GM12878 (cell line): ENCODE results near the gene MEG3. TPM values are rescaled to one million over a fixed set of nuclear protein-coding genes. Genes with fewer than 3 reads are reported as not detected.

ENCODE experiments used
- ATAC-seq: fragments of 200-7000 bp; cut with Tn5 transposase; 3 replicates; pipeline ENCODE4 v1.9.1; 2020; ENCODE audit warnings: mild to moderate bottlenecking, moderate library complexity
- BruUV-seq: library from RNA; stranded (reverse); fragments of 400-500 nt; replicated peaks from 2 replicates; lab custom pipeline; 2021; lab: Mats Ljungman, UMichigan
- CTCF ChIA-PET: fragments of 300-600 bp; sonication (Branson Sonifier 250); formaldehyde crosslinking; extraction: SDS; loops from one replicate; lab custom pipeline; 2021; ENCODE audit warnings: inconsistent platforms; lab: Yijun Ruan, JAX
- POLR2A ChIA-PET: fragments of 350-600 bp; formaldehyde crosslinking; extraction: SDS; loops from one replicate; lab custom pipeline; 2021; ENCODE audit warnings: inconsistent platforms; lab: Charles Lee
- RAD21 ChIA-PET: fragments of 300-600 bp; sonication (Branson Sonifier 250); formaldehyde crosslinking; loops from one replicate; lab custom pipeline; 2023; ENCODE audit warnings: antibody characterized with exemption; ENCODE audit not compliant: unreplicated experiment; lab: Charles Lee
- SMC1A ChIA-PET: fragments of 300-600 bp; sonication (Branson Sonifier 250); formaldehyde crosslinking; loops from one replicate; lab custom pipeline; 2023; ENCODE audit not compliant: unreplicated experiment, uncharacterized antibody; lab: Charles Lee
- DNase-seq: peaks from one replicate; pipeline ENCODE4 v3.0.0-alpha.2; 2011; ENCODE audit warnings: low read depth, low spot score
- FAIRE-seq: peaks from 3 replicates; lab custom pipeline; 2011; peaks lifted over from hg19 to GRCh38; lab: Jason Lieb, UNC
- H2AFZ ChIP-seq: 2 replicates; pipeline ENCODE4 v1.6.0; 2011; ENCODE audit warnings: low read depth, low read length, control low read depth; ENCODE audit not compliant: control insufficient read depth
- H3K27ac ChIP-seq: 2 replicates; pipeline ENCODE4 v1.5.1; 2011; ENCODE audit warnings: control low read depth; ENCODE audit not compliant: control insufficient read depth, insufficient read depth
- H3K27me3 ChIP-seq, 2 experiments: replicated peaks in 1 of 2; 2 replicates each; pipeline versions ENCODE4 v1.6.0 to v1.6.1; 2011; ENCODE audit warnings: low read length in 1 of 2; ENCODE audit not compliant: control insufficient read depth in 2 of 2, insufficient read depth in 2 of 2
- H3K36me3 ChIP-seq, 2 experiments: 2 replicates each; pipeline ENCODE4 v1.5.1; 2011; ENCODE audit warnings: low read length in 1 of 2; ENCODE audit not compliant: control insufficient read depth in 2 of 2, insufficient read depth in 2 of 2
- H3K4me1 ChIP-seq: 2 replicates; pipeline ENCODE4 v1.6.1; 2011; ENCODE audit warnings: mild to moderate bottlenecking, low read length, moderate library complexity, mixed read lengths; ENCODE audit not compliant: control insufficient read depth, insufficient read depth
- H3K4me2 ChIP-seq: 2 replicates; pipeline ENCODE4 v1.6.0; 2011; ENCODE audit warnings: control low read depth; ENCODE audit not compliant: control insufficient read depth, insufficient read depth
- H3K4me3 ChIP-seq: fragments of 200-600 bp; sonication (generic); 2 replicates; pipeline ENCODE4 v1.5.1; 2016
- H3K79me2 ChIP-seq: 2 replicates; pipeline ENCODE4 v1.6.0; 2011; ENCODE audit warnings: low read length; ENCODE audit not compliant: control insufficient read depth, insufficient read depth
- H3K9ac ChIP-seq: 2 replicates; pipeline ENCODE4 v1.8.0; 2011; ENCODE audit warnings: low read length, control low read depth, mixed read lengths; ENCODE audit not compliant: control insufficient read depth, insufficient read depth
- H3K9me3 ChIP-seq: replicated peaks from 3 replicates; pipeline ENCODE4 v1.5.1; 2011; ENCODE audit warnings: mild to moderate bottlenecking, low read length; ENCODE audit not compliant: control insufficient read depth, insufficient read depth
- H4K20me1 ChIP-seq: 2 replicates; pipeline ENCODE4 v1.6.0; 2011; ENCODE audit not compliant: control insufficient read depth, insufficient read depth
- CREM ChIP-seq: IDR thresholded peaks from 2 replicates; pipeline ENCODE4 v1.6.1; 2014; ENCODE audit warnings: antibody characterized with exemption, low read depth
- EED ChIP-seq: sonication (generic); IDR thresholded peaks from 2 replicates; pipeline ENCODE4 v1.6.1; 2016; ENCODE audit warnings: antibody characterized with exemption, low read depth
- EGR1 ChIP-seq, 2 experiments: IDR thresholded peaks; 1 replicate in 1 of 2; 2 replicates in 1 of 2; pipeline ENCODE4 v1.6.1; 2011 to 2012; ENCODE audit warnings: low read depth in 2 of 2, low read length in 2 of 2, borderline replicate concordance in 1 of 2, mild to moderate bottlenecking in 1 of 2, moderate library complexity in 1 of 2
- KDM1A ChIP-seq: fragments of 200-600 bp; sonication (generic); IDR thresholded peaks from 2 replicates; pipeline ENCODE4 v1.6.1; 2016; ENCODE audit warnings: borderline replicate concordance
- MEF2A ChIP-seq: IDR thresholded peaks from 2 replicates; pipeline ENCODE4 v1.6.1; 2011; ENCODE audit warnings: low read depth, mild to moderate bottlenecking, low read length, moderate library complexity; ENCODE audit not compliant: insufficient read depth
- MXI1 ChIP-seq: fragments of 150-350 bp; IDR thresholded peaks from 2 replicates; pipeline ENCODE4 v1.6.1; 2011; ENCODE audit warnings: low read depth, mild to moderate bottlenecking, inconsistent platforms, low read length, improper control_type of control experiment
- NFXL1 ChIP-seq: fragments of 450-650 bp; IDR thresholded peaks from 2 replicates; pipeline ENCODE4 v1.6.1; 2017; ENCODE audit warnings: antibody characterized with exemption, mild to moderate bottlenecking, borderline replicate concordance
- NR2C1 ChIP-seq: fragments of 450-650 bp; IDR thresholded peaks from 2 replicates; pipeline ENCODE4 v1.6.1; 2017; ENCODE audit warnings: antibody characterized with exemption, mild to moderate bottlenecking, moderate library complexity
- NRF1 ChIP-seq: conservative IDR thresholded peaks from 2 replicates; pipeline ENCODE4 v1.6.1; 2011; ENCODE audit warnings: mild to moderate bottlenecking, low read depth, low read length, improper control_type of control experiment
- PAX5 ChIP-seq: IDR thresholded peaks from 2 replicates; pipeline ENCODE4 v1.6.1; 2011; ENCODE audit warnings: low read depth, low read length, borderline replicate concordance
- RUNX3 ChIP-seq: IDR thresholded peaks from 2 replicates; pipeline ENCODE4 v1.6.1; 2012; ENCODE audit warnings: low read length, inconsistent platforms
- WGBS: methylation state at CpG from one replicate; pipeline ENCODE4 v1.1.6; 2016; ENCODE audit warnings: low lambda C conversion rate; ENCODE audit not compliant: insufficient replicate concordance, insufficient coverage; ENCODE audit errors: missing lambda C conversion rate; 5-methylcytosine and 5-hydroxymethylcytosine counted together
- in situ Hi-C: fragments of 300-500 bp; cut with MboI; formaldehyde crosslinking; loops from 9 replicates; pipeline ENCODE4 v1.14.3; 2018; ENCODE audit warnings: mixed read lengths
- intact Hi-C: fragments of 100-400 bp; cut with micrococcal nuclease; formaldehyde crosslinking; loops from one replicate; pipeline ENCODE4 v1.14.2; 2022; ENCODE audit not compliant: unreplicated experiment
- polyA plus RNA-seq, 11 experiments: library from polyadenylated mRNA; depleted of rRNA in 4 of 11; unstranded in 6 of 11; stranded (reverse) in 5 of 11; fragments of >200 nt; fragmentation: Nextera tagmentation in 4 of 11; fragmentation: Illumina TruSeq in 1 of 11; extraction: Ambion mirVana in 4 of 11; extraction: Trizol in 1 of 11; gene quantifications; 1 replicate in 1 of 11; 2 replicates in 10 of 11; pipeline versions ENCODE4 v1.2.1 to v1.2.3, GENCODE V29; 2011 to 2016; ENCODE audit warnings: inconsistent platforms in 2 of 11, missing spikeins in 2 of 11, low read depth in 1 of 11
- total RNA-seq, 4 experiments: library from RNA; depleted of rRNA in 3 of 4; stranded (reverse); fragments of >200 nt in 3 of 4; fragmentation: Illumina TruSeq in 1 of 4; extraction: Trizol in 1 of 4; gene quantifications; 2 replicates each; pipeline versions ENCODE4 v1.2.1 to v1.2.3, GENCODE V29; 2013 to 2021
- TF ChIP-seq, protein P1 (sequence below): fragments of 450-650 bp; IDR thresholded peaks from 2 replicates; pipeline ENCODE4 v1.6.1; 2014; ENCODE audit warnings: mild to moderate bottlenecking
- TF ChIP-seq, protein P2 (sequence below): fragments of 450-650 bp; formaldehyde crosslinking; IDR thresholded peaks from 2 replicates; pipeline ENCODE4 v1.4.0; 2022; ENCODE audit warnings: mild to moderate bottlenecking, moderate library complexity
- TF ChIP-seq, protein P3 (sequence below): IDR thresholded peaks from 2 replicates; pipeline ENCODE4 v1.6.1; 2012; ENCODE audit warnings: low read depth, low read length, improper control_type of control experiment
- TF ChIP-seq, protein P4 (sequence below): IDR thresholded peaks from 2 replicates; pipeline ENCODE4 v1.6.1; 2012; ENCODE audit warnings: mild to moderate bottlenecking, low read depth, low read length

The MEG3 gene
- total and polyA plus RNA-seq, 10 of the 15 experiments (the other 5 are each of a cell fraction or from before 2014, with no cell fraction given) = 0.03 to 2.9 (median 0.95) TPM; not detected in 7

DNA sequence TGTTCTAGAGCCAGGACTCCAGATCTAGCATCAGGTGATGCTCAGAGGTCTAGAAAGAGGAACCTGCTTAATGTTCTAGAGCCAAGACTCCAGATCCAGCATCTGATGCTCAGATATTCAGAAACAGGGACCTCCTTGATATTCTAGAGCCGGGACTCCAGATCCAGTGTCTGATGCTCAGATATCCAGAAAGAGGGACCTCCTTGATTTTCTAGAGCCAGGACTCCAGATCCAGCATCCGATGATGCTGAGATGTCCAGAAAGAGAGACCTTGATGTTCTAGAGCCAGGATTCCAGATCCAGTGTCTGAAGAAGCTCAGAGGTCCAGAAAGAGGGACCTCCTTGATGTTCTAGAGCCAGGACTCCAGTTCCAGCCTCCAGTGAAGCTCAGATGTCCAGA, 36.9 kb downstream of the MEG3 start:
- H3K27me3 ChIP-seq = no peaks in the 10 kb centered on the region
- DNase-seq (no peak), ATAC-seq (no peak), FAIRE-seq (no peak)
- H3K4me1 ChIP-seq = no peaks in the 10 kb centered on the region
- H3K4me3 ChIP-seq = no peak overlapping the region
- no peaks in the 10 kb centered on the region for H3K36me3 ChIP-seq
- no TSS peak for BruUV-seq
- in situ Hi-C loops (no loop called here), intact Hi-C loops (no loop called here)
- CTCF ChIA-PET = interaction anchor here (1.7 kb wide), 1 partner anchor 11 kb away, joined by 11 read pairs; no protein-coding TSS in a partner anchor
- RAD21 ChIA-PET = no interaction called here
- POLR2A ChIA-PET = interaction anchor here (0.7 kb wide), 1 partner anchor 1069 kb away, joined by 3 read pairs; no protein-coding TSS in a partner anchor
- H3K4me2 ChIP-seq = no peak overlapping the region
- no peak overlapping the region for H2AFZ ChIP-seq
- no peak overlapping the region for H3K27ac ChIP-seq
- H3K79me2 ChIP-seq = no peaks in the 10 kb centered on the region
- no peak overlapping the region for H3K9ac ChIP-seq
- 42% methylated on average over 2 of the region's 2 CpGs for WGBS
- SMC1A ChIA-PET = no interaction called here
- no peaks in the 10 kb centered on the region for H4K20me1 ChIP-seq
- H3K9me3 ChIP-seq = no peaks in the 10 kb centered on the region
- TF ChIP-seq, protein P1, sequence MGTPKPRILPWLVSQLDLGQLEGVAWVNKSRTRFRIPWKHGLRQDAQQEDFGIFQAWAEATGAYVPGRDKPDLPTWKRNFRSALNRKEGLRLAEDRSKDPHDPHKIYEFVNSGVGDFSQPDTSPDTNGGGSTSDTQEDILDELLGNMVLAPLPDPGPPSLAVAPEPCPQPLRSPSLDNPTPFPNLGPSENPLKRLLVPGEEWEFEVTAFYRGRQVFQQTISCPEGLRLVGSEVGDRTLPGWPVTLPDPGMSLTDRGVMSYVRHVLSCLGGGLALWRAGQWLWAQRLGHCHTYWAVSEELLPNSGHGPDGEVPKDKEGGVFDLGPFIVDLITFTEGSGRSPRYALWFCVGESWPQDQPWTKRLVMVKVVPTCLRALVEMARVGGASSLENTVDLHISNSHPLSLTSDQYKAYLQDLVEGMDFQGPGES = no peak
- no peak for TF ChIP-seq RUNX3
- TF ChIP-seq, protein P2, sequence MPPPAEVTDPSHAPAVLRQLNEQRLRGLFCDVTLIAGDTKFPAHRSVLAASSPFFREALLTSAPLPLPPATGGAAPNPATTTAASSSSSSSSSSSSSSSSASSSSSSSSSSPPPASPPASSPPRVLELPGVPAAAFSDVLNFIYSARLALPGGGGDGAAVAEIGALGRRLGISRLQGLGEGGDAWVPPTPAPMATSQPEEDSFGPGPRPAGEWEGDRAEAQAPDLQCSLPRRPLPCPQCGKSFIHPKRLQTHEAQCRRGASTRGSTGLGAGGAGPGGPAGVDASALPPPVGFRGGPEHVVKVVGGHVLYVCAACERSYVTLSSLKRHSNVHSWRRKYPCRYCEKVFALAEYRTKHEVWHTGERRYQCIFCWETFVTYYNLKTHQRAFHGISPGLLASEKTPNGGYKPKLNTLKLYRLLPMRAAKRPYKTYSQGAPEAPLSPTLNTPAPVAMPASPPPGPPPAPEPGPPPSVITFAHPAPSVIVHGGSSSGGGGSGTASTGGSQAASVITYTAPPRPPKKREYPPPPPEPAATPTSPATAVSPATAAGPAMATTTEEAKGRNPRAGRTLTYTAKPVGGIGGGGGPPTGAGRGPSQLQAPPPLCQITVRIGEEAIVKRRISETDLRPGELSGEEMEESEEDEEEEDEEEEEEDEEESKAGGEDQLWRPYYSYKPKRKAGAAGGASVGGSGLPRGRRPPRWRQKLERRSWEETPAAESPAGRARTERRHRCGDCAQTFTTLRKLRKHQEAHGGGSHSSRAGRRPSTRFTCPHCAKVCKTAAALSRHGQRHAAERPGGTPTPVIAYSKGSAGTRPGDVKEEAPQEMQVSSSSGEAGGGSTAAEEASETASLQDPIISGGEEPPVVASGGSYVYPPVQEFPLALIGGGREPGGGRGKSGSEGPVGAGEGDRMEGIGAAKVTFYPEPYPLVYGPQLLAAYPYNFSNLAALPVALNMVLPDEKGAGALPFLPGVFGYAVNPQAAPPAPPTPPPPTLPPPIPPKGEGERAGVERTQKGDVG (CRISPR knock-in tag) = no peak
- no peak for TF ChIP-seq MEF2A
- no peak for TF ChIP-seq PAX5
- TF ChIP-seq, protein P3, sequence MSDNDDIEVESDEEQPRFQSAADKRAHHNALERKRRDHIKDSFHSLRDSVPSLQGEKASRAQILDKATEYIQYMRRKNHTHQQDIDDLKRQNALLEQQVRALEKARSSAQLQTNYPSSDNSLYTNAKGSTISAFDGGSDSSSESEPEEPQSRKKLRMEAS = no peak
- TF ChIP-seq, protein P4, sequence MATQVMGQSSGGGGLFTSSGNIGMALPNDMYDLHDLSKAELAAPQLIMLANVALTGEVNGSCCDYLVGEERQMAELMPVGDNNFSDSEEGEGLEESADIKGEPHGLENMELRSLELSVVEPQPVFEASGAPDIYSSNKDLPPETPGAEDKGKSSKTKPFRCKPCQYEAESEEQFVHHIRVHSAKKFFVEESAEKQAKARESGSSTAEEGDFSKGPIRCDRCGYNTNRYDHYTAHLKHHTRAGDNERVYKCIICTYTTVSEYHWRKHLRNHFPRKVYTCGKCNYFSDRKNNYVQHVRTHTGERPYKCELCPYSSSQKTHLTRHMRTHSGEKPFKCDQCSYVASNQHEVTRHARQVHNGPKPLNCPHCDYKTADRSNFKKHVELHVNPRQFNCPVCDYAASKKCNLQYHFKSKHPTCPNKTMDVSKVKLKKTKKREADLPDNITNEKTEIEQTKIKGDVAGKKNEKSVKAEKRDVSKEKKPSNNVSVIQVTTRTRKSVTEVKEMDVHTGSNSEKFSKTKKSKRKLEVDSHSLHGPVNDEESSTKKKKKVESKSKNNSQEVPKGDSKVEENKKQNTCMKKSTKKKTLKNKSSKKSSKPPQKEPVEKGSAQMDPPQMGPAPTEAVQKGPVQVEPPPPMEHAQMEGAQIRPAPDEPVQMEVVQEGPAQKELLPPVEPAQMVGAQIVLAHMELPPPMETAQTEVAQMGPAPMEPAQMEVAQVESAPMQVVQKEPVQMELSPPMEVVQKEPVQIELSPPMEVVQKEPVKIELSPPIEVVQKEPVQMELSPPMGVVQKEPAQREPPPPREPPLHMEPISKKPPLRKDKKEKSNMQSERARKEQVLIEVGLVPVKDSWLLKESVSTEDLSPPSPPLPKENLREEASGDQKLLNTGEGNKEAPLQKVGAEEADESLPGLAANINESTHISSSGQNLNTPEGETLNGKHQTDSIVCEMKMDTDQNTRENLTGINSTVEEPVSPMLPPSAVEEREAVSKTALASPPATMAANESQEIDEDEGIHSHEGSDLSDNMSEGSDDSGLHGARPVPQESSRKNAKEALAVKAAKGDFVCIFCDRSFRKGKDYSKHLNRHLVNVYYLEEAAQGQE = no peak
- no peak for TF ChIP-seq CREM
- no peak for TF ChIP-seq KDM1A
- no peak for TF ChIP-seq MXI1
- TF ChIP-seq EGR1 (IDR thresholded peaks at IDR 0.05; ENCODE audit: borderline replicate concordance in 1 of 2, low read depth in 2 of 2, low read length in 2 of 2) = no peak
- no peak for TF ChIP-seq NR2C1
- no peak for TF ChIP-seq EED
- TF ChIP-seq NFXL1 = no peak
- no peak for TF ChIP-seq NRF1
